Mesothelial cell of epicardium (in vitro differentiated cells): ENCODE measurements around the gene PNPLA2. TPM values are rescaled to one million over a fixed set of nuclear protein-coding genes. Genes with fewer than 3 reads are reported as not detected.

Experiments
- DNase-seq, 2 experiments: peaks; one replicate each; pipeline ENCODE4 v3.0.0; 2021; ENCODE audit warnings: low spot score in 2 of 2; ENCODE audit not compliant: unreplicated experiment in 2 of 2
- H3K27ac Mint-ChIP-seq: 2 replicates; pipeline ENCODE4 v1.8.0; 2021; ENCODE audit warnings: mixed read lengths
- H3K27me3 Mint-ChIP-seq: 2 replicates; pipeline ENCODE4 v1.8.0; 2021; ENCODE audit warnings: low read depth, mixed read lengths
- H3K36me3 Mint-ChIP-seq: 2 replicates; pipeline ENCODE4 v1.8.0; 2021; ENCODE audit warnings: mixed read lengths
- H3K4me1 Mint-ChIP-seq: 2 replicates; pipeline ENCODE4 v1.8.0; 2021; ENCODE audit warnings: mixed read lengths
- H3K4me3 Mint-ChIP-seq: 2 replicates; pipeline ENCODE4 v1.8.0; 2021; ENCODE audit warnings: mild to moderate bottlenecking, moderate library complexity, mixed read lengths
- H3K9me3 Mint-ChIP-seq: 2 replicates; pipeline ENCODE4 v1.8.0; 2021; ENCODE audit warnings: mixed read lengths
- total RNA-seq: library from RNA; stranded (reverse); gene quantifications from 3 replicates; pipeline ENCODE4 v1.2.1, GENCODE V29; 2021
- TF ChIP-seq, protein P1 (sequence below): fragments of 200-600 bp; sonication (generic); IDR thresholded peaks from one replicate; pipeline ENCODE4 v1.5.0; 2021; ENCODE audit warnings: antibody characterized with exemption; ENCODE audit not compliant: unreplicated experiment

The PNPLA2 gene
- total RNA-seq, 1 donor from 2014 or later, result 50.9 TPM

DNA sequence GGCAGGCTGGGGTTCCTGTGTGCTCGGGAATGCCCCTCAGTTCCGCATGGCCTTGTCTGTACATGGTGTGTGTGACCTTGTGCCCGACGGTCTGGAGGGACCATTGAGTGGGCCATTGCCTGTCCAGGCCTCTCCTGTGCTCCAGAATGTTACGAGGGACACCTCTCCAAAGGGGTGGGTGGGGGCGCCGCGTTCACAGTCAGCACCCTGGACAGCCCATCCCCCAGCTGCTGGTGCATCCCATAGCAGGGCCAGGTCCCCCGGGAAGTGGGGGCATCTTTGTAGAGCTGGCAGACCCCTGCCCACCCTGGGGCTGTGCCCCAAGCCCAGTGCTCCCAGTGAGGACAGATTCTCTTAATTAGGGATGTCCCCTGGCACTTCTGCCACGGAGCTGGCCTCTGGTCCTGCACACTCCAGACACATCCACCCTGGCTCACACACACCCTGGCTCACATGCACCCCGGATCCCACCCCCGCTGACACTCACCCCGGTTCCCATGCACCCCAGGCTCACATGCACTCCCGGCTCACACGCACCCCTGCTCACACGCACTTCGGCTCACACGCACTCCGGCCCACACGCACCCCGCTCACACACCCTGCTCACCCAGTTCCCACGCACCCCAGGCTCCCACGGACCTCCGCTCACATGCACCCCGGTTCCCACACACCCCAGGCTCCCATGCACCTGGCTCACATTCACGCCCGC, 39.5 kb downstream of the PNPLA2 start:
- peaks cover 31% of the 10 kb centered on the region for H3K4me1 Mint-ChIP-seq
- H3K9me3 Mint-ChIP-seq, result no peaks in the 10 kb centered on the region
- TF ChIP-seq, protein P1, sequence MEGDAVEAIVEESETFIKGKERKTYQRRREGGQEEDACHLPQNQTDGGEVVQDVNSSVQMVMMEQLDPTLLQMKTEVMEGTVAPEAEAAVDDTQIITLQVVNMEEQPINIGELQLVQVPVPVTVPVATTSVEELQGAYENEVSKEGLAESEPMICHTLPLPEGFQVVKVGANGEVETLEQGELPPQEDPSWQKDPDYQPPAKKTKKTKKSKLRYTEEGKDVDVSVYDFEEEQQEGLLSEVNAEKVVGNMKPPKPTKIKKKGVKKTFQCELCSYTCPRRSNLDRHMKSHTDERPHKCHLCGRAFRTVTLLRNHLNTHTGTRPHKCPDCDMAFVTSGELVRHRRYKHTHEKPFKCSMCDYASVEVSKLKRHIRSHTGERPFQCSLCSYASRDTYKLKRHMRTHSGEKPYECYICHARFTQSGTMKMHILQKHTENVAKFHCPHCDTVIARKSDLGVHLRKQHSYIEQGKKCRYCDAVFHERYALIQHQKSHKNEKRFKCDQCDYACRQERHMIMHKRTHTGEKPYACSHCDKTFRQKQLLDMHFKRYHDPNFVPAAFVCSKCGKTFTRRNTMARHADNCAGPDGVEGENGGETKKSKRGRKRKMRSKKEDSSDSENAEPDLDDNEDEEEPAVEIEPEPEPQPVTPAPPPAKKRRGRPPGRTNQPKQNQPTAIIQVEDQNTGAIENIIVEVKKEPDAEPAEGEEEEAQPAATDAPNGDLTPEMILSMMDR, result no peak
- H3K27me3 Mint-ChIP-seq, result no peaks in the 10 kb centered on the region
- H3K27ac Mint-ChIP-seq, result no peak overlapping the region
- DNase-seq, result no peak
- no peak overlapping the region for H3K4me3 Mint-ChIP-seq
- no peaks in the 10 kb centered on the region for H3K36me3 Mint-ChIP-seq

DNA sequence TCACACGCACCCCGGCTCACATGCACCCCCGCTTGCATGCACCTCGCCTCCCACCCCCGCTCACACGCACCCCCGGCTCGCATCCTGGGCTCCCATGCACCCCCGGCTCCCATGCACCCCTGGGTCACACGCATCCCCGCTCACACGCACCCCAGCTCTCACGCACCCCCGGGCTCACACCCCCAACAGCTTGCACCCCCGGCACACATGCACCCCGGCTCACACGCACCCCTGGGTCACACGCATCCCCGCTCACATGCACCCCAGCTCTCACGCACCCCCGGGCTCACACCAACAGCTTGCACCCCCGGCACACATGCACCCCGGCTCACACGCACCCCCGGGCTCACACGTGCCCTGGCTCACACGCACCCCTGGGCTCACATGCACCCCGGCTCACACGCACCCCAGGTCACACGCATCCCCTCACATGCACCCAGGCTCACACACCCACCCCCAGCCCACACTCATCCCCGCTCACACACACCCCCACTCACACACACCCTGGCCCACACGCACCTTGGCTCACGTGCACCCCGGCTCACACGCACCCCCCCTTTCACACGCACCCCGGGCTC, 40.1 kb downstream of the PNPLA2 start:
- Mint-ChIP-seq H3K4me1 (peaks cover 34% of the 10 kb centered on the region), H3K27ac (no peak overlapping the region), H3K4me3 (no peak overlapping the region), H3K27me3 (no peaks in the 10 kb centered on the region), H3K9me3 (no peaks in the 10 kb centered on the region), H3K36me3 (no peaks in the 10 kb centered on the region)
- TF ChIP-seq, protein P1, result no peak
- no peak for DNase-seq

DNA sequence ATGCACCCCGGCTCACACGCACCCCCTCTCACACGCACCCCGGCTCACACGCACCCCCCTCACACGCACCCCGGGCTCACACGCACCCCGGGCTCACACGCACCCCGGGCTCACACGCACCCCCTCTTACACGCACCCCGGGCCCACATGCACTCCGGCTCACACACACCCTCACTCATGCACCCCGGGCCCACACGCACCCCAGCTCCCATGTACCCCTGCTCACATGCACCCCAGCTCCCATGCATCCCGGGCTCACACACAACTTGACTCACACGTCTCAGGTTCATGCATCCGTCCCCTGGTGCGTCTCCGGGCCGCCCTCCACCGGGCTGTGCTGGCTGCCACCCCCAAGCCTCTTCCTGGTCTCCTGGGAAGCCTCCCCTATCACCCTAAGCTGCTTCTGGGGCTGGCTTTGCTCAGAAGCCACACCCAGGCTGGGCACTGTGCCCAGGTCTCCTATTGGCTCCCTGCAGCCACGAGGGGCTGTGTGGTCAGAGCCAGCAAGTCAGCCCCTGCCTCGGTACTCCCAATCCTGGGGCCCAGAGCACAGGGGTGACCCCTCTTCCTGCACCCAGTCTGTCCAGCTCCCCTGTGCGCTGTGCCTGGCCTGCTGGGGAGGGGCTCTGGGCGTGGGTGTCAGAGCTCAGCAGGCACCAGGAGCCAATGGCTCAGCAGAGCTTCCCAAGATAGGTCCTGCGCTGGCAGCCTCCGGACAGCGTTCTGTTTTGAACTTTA, 40.8 kb downstream of the PNPLA2 start:
- no peaks in the 10 kb centered on the region for H3K27me3 Mint-ChIP-seq
- H3K27ac Mint-ChIP-seq, result peak overlapping the region; percentile 75
- peak overlapping the region; percentile 66 for H3K4me3 Mint-ChIP-seq
- H3K36me3 Mint-ChIP-seq, result no peaks in the 10 kb centered on the region
- TF ChIP-seq, protein P1, result no peak
- peaks cover 34% of the 10 kb centered on the region for H3K4me1 Mint-ChIP-seq
- peak; percentile 62 to 78 for DNase-seq
- no peaks in the 10 kb centered on the region for H3K9me3 Mint-ChIP-seq

GRCh38 chr11:860234-861104, 41.8 kb downstream of the PNPLA2 start:
- no peaks in the 10 kb centered on the region for H3K36me3 Mint-ChIP-seq
- H3K9me3 Mint-ChIP-seq, result no peaks in the 10 kb centered on the region
- no peak for DNase-seq
- no peak overlapping the region for H3K27ac Mint-ChIP-seq
- H3K4me3 Mint-ChIP-seq, result no peak overlapping the region
- TF ChIP-seq, protein P1, result no peak
- peaks cover 34% of the 10 kb centered on the region for H3K4me1 Mint-ChIP-seq
- H3K27me3 Mint-ChIP-seq, result no peaks in the 10 kb centered on the region

GRCh38 chr11:861105-861479, 42.4 kb downstream of the PNPLA2 start:
- Mint-ChIP-seq H3K4me3 (no peak overlapping the region), H3K4me1 (peaks cover 33% of the 10 kb centered on the region), H3K27me3 (no peaks in the 10 kb centered on the region), H3K9me3 (no peaks in the 10 kb centered on the region), H3K27ac (no peak overlapping the region), H3K36me3 (no peaks in the 10 kb centered on the region)
- DNase-seq, result no peak
- TF ChIP-seq, protein P1, result no peak
